ENCODE results near the gene BABAM1.
"Not testable (repeated sequence)": the region's sequence is repeated elsewhere in the genome, so short reads cannot be mapped to it uniquely, and the experiment has no call there.

- not testable (repeated sequence) for TF ChIP-seq POLR2A, POLR2AphosphoS5 (IDR thresholded peaks at IDR 0.05)
- TF ChIP-seq, protein P1, sequence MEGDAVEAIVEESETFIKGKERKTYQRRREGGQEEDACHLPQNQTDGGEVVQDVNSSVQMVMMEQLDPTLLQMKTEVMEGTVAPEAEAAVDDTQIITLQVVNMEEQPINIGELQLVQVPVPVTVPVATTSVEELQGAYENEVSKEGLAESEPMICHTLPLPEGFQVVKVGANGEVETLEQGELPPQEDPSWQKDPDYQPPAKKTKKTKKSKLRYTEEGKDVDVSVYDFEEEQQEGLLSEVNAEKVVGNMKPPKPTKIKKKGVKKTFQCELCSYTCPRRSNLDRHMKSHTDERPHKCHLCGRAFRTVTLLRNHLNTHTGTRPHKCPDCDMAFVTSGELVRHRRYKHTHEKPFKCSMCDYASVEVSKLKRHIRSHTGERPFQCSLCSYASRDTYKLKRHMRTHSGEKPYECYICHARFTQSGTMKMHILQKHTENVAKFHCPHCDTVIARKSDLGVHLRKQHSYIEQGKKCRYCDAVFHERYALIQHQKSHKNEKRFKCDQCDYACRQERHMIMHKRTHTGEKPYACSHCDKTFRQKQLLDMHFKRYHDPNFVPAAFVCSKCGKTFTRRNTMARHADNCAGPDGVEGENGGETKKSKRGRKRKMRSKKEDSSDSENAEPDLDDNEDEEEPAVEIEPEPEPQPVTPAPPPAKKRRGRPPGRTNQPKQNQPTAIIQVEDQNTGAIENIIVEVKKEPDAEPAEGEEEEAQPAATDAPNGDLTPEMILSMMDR (IDR thresholded peaks at IDR 0.05), result not testable (repeated sequence)
These were observed 7.6 kb downstream of the BABAM1 start for GRCh38 chr19:17274892-17275291.

All from suprapubic skin (tissue), 4 donors.